NCI-H1694 treated with DMSO at 0.1 percent for 48 hours (cell line): Measurements from ENCODE around the gene CFAP91.

Source experiments
- DNase-seq: peaks from one replicate; lab custom pipeline; 2025; lab: John Stamatoyannopoulos, UW

The CFAP91 gene

DNA sequence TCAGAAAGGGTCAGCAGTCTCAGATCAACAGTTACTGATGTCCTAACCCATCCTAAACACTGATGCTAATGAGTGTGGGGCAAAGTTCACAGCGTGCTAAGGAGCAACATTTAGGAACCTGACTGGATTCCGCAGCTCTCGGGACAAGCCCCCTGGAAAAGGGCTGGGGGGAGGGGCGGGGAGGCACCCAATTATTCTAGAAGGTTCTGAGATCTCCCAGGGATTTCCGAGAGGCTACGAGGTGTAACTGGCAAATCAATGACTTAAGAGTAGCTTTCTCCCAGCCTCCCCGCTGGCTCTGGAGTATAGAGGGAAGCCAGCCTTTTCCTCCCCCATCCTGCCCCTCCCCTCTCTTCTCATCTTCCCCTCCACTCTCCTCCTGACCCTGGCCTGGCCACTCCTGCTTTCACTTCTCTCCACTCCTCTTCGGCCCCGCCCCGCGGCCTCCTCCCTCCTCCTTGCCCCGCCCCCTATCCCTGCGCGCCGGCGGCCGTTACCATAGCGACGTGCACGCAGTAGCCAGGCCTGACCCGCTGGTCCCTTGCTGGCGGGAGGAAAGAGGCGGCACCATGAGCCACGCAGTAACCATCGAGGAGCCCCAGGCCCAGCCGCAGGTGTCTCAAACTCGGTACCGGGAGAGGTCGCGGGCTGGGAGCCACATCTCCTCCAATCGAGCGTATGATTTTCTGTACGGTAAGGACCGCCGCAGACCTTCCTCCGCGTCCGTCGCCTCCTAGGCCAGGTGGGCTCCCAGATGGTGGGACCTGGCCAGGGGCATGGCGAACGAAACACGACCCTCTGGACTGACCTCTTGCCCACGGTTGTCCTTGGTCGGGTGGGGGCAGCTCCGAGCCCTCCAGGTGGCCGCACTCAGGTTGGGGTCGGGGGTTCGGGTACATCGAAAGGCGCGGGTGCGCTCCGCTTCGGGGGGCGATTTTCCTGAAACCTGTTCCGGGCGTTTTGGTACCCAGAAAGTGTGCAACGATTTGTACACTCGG lies at the start of gene CFAP91:
TSS of gene CFAP91 (plus strand) at position 493 of the 998 bp plus-strand sequence. CDS start at position 570, 77 bp downstream.
- DNase-seq = no peak

DNA sequence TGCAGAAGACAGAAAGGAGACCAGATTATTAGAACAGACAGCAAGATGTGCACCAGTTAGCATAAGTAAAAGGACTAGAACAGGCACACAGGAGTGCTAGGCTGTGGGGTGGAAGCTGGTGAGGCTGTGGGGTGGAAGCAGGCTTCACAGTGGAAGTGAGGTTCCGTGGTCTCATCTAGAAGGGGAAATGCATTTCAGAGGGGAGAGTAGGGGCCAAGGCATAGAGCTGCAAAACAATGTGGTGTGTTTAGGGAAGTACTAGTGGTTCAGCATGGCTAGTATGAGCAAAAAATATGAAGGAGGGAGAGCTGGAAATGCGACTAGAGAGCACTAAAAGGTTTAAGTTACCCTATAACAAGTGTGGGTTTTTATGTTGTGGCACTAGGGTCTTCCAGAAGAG lies 48.9 kb upstream of the CFAP91 start:
- no peak for DNase-seq

DNA sequence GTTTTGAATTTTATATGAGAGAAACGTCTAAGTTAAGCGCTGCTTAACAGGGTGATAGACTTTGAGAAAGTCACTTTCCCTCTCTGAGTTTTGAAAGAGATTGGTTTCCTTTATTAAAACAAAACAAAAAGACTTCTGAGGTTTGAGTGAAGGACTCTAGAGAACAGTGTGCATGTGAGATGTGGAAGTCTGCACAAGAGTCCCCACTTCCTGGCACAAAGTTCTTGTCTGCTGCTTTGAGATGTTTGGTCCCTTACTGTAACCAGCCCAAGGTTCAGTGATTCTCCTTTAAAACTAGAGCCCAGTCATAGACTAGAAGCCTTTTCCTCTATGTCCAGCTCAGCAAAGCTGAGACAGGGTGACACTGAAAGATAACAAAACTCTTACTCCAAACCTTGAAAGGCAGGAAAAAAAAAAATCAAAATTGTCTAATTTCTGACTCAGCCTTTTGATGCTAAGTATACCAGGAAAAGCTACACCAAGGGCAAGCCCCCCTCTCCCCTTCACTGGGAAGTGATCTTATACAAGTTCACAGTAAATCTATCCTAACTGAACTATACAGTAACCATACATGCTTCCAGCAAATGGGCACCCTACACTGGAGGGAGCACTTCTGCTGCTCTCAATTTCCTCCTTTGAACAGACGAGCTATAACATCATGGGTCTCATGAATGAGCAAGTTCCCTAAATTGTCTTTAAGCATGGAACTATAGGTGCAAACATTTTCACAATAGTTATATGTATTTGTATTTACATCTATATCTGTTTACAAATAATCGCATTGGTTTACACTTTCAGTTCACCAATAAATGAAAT lies 44.7 kb upstream of the CFAP91 start:
- DNase-seq = no peak

DNA sequence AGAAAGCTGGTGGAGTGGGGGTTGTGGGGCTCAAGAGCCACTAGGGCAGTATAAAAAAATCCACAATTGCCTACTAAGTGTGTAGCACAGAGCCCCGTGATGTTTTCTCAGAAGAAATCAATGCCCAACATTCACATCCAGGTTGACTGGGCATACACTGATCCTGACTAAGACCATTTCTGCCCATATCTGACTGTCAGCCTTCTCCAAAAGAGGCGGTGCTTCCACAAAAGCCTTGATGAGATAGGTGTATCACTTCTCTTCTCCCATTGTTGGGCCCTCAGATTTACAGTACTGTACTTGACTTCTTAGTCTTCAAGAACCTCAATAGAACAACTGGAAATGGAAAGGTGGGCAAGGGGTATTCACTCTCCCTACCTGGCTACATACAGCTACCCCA lies 43.8 kb upstream of the CFAP91 start:
- no peak for DNase-seq

DNA sequence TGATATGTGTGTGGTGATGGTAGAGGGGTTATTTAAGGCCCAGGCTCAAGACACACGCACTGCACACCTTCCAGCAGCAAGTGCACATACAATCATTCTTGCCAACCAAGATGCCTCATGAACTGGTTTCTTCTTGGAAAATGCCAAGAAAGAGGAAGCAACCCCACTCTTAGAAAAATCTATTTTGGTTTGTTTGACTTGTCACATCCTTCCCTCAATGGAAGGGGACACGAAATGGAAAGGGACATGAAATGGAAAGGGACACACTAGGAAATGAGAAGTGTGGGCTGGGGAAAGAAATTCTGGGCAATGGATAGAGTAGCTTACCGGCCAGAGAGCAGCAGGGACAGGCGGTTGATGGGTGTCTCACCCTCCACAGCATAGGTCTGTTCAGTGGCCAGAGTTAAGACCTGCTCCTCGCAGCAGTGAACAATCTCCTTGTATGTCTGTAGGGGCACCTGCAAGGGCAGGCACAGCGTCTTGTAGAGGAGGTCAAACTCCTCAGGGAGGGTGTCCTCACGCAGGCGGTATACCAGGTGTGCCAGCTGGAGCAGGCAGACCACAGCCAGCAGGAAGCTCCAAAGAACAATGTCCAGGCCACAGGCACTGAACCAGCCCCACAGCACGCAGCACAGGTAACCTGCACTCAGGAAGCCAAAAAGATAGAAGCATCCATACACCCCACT lies 43.1 kb upstream of the CFAP91 start:
- DNase-seq = no peak

DNA sequence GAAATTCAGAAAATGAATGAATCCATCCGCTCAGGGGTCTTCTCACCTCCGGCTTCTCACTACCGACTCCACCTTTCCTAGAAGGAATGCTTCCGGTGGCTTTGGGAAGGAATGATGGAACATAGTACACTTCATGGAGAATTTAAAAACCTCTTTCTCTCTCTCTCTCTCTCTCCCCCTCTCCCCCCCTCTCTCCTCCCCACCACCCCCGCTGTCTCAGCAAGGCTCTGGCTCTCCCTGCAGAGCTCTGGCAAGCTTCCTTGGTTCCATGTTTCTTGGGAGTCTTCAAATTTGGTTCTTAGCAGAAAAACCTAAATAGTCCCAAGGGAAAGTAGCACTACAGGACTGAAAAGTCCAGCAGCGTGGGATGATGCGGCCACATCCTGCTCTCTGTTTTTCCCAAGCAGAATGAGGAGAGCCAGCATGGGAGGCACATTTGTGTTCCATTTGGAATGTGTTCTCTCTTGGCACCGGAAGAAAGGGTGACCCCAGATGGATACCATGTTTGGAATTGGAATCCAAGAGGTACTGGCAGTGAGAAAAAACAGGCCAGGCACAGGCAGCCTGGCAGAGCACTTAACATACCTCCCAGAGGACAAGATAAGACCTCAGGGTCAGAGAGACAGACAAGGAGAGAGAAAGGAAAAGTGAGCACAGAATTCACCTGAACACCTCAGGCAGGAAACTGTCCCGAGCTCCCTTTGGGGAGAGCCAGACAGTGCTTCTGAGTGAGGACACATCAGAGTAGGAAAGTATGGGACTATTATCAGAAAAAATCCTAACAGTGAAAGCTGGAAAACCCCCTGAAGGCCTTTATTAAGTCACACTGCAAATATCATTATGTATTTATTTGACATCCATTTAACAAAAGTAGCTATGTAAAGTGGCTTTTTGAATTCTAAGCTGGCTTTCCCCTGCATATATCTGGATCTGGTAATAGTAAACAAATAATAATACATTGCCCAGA lies 42.1 kb upstream of the CFAP91 start, which contains the start of gene POPDC2:
TSS of gene POPDC2 (minus strand) at position 116 of the 967 bp plus-strand sequence. CDS start 166 bp downstream, outside the sequence.
- DNase-seq = no peak

GRCh38 chr3:119662604-119663373 lies 40.0 kb upstream of the CFAP91 start:
- DNase-seq = no peak

DNA sequence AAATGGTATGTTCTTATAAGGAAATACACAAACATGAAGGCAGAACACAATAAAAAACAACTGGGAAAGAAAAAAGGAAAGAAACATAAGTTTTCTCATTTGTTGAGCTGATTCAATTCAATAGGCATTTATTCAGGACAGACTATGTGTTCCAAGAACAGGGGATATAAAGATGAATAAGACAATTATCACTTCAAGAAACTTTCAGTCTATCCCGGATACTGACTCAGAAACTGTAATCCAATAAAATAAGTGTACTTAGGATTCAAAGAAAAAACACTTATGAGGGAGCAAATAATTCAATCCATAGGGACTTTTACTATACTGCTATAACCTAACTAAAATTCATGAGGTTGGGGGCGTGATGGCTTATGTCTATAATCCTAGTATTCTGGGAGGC lies 38.9 kb upstream of the CFAP91 start:
- DNase-seq = no peak

DNA sequence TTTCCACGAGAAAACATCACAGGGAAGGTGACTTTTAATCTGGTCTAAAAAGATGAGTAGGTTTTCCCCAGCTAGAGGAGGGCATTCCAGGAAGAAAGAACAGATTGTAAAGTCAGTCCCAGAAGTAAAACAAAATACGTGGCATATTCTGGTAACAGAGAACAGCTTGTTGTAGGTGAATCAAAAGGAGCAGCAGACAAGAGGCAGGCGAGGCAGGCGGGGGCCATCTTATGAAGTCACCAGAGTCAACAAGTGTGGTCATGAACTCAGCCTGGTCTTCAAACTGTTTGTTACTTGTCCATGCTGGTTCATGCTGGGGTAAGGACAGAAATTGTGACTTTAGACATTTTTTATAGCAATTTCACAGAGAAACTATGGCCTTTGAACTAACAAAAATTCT lies 38.5 kb upstream of the CFAP91 start:
- no peak for DNase-seq

DNA sequence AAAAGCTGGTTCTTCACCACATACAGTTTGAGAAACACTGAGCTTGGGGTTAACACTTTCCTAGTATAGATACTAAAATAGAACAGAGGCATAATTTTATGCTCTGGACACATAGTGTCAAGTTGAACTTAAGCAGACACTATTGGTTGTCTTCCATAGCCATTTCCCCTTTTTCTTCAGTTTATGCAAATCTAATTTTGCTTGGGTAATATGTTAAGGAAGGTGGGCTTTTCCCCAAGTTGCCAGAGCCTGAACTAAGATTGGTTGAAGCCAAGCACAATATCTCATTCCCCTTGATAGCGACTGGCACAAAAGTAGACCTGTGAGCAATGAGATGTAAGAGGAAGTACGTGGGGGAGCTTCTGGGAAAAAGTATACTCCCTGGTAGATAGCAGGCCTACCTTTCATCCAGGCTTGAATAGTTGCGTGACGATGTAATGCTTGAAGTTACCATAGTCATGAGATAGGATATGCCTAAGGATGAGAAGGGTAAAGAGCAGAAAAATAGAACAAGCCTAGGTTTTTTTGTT lies 37.9 kb upstream of the CFAP91 start:
- no peak for DNase-seq

GRCh38 chr3:119665954-119666559 lies 36.8 kb upstream of the CFAP91 start:
- no peak for DNase-seq

DNA sequence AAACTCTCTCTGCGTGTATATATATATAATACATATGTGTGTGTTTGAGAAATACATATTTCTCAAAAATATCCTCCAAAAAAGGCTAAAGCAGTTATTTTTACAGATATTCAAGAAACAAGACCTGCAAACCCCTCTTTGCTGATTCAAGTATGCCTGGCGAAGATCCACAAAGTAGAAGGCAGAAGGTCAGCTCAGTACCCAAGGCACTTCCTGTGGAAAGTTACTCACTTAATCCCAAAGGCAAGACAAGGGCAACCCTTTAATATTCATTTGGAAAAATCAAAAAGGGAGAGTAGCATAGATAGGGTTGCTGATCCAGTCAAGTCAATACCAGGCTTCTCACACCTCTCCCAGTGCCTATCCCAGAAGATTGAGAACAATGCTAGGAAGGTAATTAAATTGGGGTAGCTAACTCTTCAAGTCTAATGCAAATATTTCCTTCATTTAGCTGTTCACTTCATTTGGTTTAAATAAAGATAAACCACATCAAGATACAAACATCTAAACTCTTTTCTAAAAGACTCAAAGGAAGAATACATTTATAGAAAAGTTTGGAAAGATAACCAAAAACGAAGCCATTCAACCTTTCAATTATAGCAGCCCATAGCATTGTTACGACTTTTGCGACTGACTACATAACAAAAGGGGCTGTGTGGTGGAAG lies 32.8 kb upstream of the CFAP91 start:
- no peak for DNase-seq

DNA sequence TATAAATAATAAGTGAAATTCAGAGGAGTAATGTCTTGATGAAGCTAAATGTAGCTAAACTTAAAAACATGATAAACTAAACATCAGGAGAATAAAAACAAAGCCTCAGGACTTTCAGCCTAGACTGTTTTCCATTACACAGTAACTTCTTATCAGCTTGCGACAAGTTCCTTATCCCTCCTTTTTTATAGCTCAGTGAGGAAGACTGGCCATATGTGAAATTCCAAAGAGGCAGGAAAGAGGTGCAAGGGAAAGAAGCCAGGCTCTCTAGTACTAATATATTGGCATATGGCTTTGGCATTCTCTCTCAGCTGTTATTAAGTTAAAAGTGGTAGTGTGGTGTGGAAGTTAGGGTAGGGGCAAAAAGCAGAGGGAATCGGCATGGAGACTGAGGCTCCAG lies 30.0 kb upstream of the CFAP91 start:
- no peak for DNase-seq

GRCh38 chr3:119673875-119674274 lies 28.9 kb upstream of the CFAP91 start:
- DNase-seq = no peak

GRCh38 chr3:119675188-119675874 lies 27.5 kb upstream of the CFAP91 start:
- DNase-seq = no peak

- no peak for DNase-seq
Measured at GRCh38 chr3:119676020-119676419, 26.8 kb upstream of the CFAP91 start.

DNA sequence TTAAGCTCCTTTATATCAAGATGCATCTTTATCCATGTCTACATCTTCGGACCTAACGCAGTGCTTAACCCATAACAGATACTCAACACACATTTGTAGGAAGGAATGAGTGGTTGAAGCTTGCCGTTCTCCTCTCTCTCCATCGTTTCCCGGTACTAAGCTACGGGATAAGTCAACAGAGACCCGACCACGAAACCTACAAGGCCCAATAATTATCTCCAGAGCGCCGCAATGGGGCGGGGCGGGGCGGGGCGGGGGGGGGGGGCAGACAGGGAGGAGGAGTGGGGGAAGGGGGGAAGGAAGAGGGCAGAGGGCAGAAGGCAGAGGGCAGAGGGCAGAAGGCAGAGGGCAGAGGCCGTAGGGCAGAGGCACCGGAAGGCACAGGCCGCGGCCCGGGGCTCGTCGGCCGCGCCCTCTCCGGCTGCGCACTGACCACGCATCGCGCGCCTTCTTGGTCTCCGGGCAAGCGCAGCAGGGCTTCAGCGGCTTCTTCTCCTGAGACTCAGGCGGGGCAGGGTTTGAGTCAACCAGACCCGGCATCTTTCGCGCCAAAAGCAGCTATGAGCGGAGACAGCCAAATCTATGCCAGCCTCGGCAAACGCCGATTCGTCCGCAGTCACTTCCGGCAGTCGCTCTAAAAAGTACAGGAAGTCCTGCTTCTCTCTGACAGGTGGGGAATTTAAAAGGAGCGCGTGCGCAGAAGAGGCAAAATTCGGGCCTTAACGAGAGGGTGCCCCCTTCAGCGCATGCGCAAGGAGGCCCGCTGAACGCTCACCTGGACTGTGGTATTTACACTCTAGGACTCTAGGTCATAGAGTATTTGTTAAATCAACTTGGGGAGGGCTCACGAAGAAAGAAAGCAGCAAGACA lies 25.8 kb upstream of the CFAP91 start, which contains the start of gene COX17:
TSS of gene COX17 (minus strand) at position 636 of the 870 bp plus-strand sequence. CDS start at position 540, 96 bp downstream.
- peak; percentile 90 for DNase-seq
